Stimulated activated CD4-positive, alpha-beta T cell treated with anti-CD3 and anti-CD28 coated beads, Interleukin-2, amount 100 ng/mL, for 4 hours (primary cell): ENCODE results near the gene RPL37.
"Not testable (repeated sequence)": the region's sequence is repeated elsewhere in the genome, so short reads cannot be mapped to it uniquely, and the experiment has no call there.

Experiments used
- DNase-seq: peaks from one replicate; pipeline ENCODE4 v3.0.0-alpha.2; 2020; ENCODE audit warnings: low read depth

The RPL37 gene

GRCh38 chr5:40833712-40834229, 1.3 kb downstream of the RPL37 start:
- DNase-seq: no peak

- DNase-seq: no peak
Measured at GRCh38 chr5:40832345-40832744, 2.7 kb downstream of the RPL37 start.

GRCh38 chr5:40831346-40832210, 3.4 kb downstream of the RPL37 start:
- no peak for DNase-seq

GRCh38 chr5:40829748-40830533, 5.1 kb downstream of the RPL37 start:
- no peak for DNase-seq

- DNase-seq: no peak
Measured at GRCh38 chr5:40828690-40829661, 6.0 kb downstream of the RPL37 start.

GRCh38 chr5:40828021-40828631, 6.9 kb downstream of the RPL37 start:
- DNase-seq: no peak

- no peak for DNase-seq
Measured at GRCh38 chr5:40827188-40827977, 7.6 kb downstream of the RPL37 start.

- no peak for DNase-seq
Measured at GRCh38 chr5:40826489-40827187, 8.4 kb downstream of the RPL37 start.

- not testable (repeated sequence) for DNase-seq
Measured at GRCh38 chr5:40825461-40826043, 9.5 kb downstream of the RPL37 start.

- no peak for DNase-seq
Measured at GRCh38 chr5:40823459-40823858, 11.6 kb downstream of the RPL37 start.

- no peak for DNase-seq
Measured at GRCh38 chr5:40813698-40814281, 21.2 kb downstream of the RPL37 start.

- no peak for DNase-seq
Measured at GRCh38 chr5:40812125-40812524, 22.9 kb downstream of the RPL37 start.

GRCh38 chr5:40801771-40802562, 33.1 kb downstream of the RPL37 start:
- no peak for DNase-seq

GRCh38 chr5:40799258-40799657, 35.8 kb downstream of the RPL37 start:
- no peak for DNase-seq

GRCh38 chr5:40798801-40799210, 36.2 kb downstream of the RPL37 start:
- no peak for DNase-seq

- DNase-seq: peak; percentile 88
Measured at GRCh38 chr5:40798012-40798800, 36.8 kb downstream of the RPL37 start, which contains the start of gene PRKAA1. Gene PRKAA1, minus strand, starts transcription at chr5:40798374. Its CDS starts 185 bp downstream, at chr5:40798189.
